Transverse colon (tissue), 4 donors: Measurements from ENCODE around the gene NLE1. TPM values are rescaled to one million over a fixed set of nuclear protein-coding genes. Genes with fewer than 3 reads are reported as not detected.

Source experiments
- DNase-seq: peaks from one replicate; pipeline ENCODE4 v3.0.0-alpha.2; 2019
- H3K27ac ChIP-seq, 4 donors: fragments of 200-600 bp; sonication (generic); 2 replicates each; pipeline ENCODE4 v1.5.1; 2016 to 2018; ENCODE audit warnings: inconsistent platforms in 4 of 4
- H3K27me3 ChIP-seq: fragments of 200-600 bp; sonication (generic); 2 replicates; pipeline ENCODE4 v1.5.1; 2017; ENCODE audit warnings: inconsistent platforms
- H3K36me3 ChIP-seq, 4 donors: fragments of 200-600 bp; sonication (generic); 2 replicates each; pipeline ENCODE4 v1.5.1; 2017 to 2019; ENCODE audit warnings: inconsistent platforms in 4 of 4
- H3K4me1 ChIP-seq, 4 donors: fragments of 200-600 bp; sonication (generic); 2 replicates each; pipeline ENCODE4 v1.5.1; 2017 to 2020; ENCODE audit warnings: inconsistent platforms in 4 of 4
- H3K4me3 ChIP-seq, 4 donors: fragments of 200-600 bp; sonication (generic); 1 replicate in 1 of 4; 2 replicates in 3 of 4; pipeline versions ENCODE4 v1.5.1 to v1.6.1; 2017 to 2019; ENCODE audit warnings: inconsistent platforms in 4 of 4
- H3K9me3 ChIP-seq, 2 donors: fragments of 200-600 bp; sonication (generic); 2 replicates each; pipeline ENCODE4 v1.5.1; 2017 to 2019; ENCODE audit warnings: inconsistent platforms in 2 of 2
- CTCF ChIP-seq, 5 experiments: fragments of 200-600 bp in 3 of 5; fragments of 450-650 bp in 2 of 5; sonication (generic) in 3 of 5; IDR thresholded peaks; 1 replicate in 2 of 5; 2 replicates in 3 of 5; pipeline ENCODE4 v1.5.1; 2016 to 2017; ENCODE audit warnings: antibody characterized with exemption in 5 of 5, inconsistent platforms in 3 of 5, mild to moderate bottlenecking in 2 of 5, moderate library complexity in 1 of 5
- EP300 ChIP-seq: sonication (generic); formaldehyde crosslinking; IDR thresholded peaks from one replicate; pipeline ENCODE4 v1.6.1; 2017; ENCODE audit warnings: antibody characterized with exemption, low read depth
- POLR2A ChIP-seq: fragments of 450-650 bp; IDR thresholded peaks from one replicate; pipeline ENCODE4 v1.6.1; 2016; ENCODE audit warnings: antibody characterized with exemption, mild to moderate bottlenecking, moderate library complexity
- POLR2AphosphoS5 ChIP-seq, 3 donors: sonication (generic); formaldehyde crosslinking; IDR thresholded peaks; one replicate each; pipeline ENCODE4 v1.6.1; 2016; ENCODE audit warnings: antibody characterized with exemption in 3 of 3
- WGBS, 2 donors: methylation state at CpG; one replicate each; pipeline ENCODE4 v1.1.5; 2018; ENCODE audit warnings: low coverage in 1 of 2; 5-methylcytosine and 5-hydroxymethylcytosine counted together
- in situ Hi-C, 4 donors: fragments of 200-750 bp; cut with MboI; loops; one replicate each; pipeline versions ENCODE4 v1.15.0 to v1.15.1; 2017; ENCODE audit warnings: low sequenced_read_pairs in 3 of 4, low pct_ligation_motif_present in 1 of 4, low pct_unique_long_range_greater_than_20kb in 1 of 4
- intact Hi-C: fragments of 100-400 bp; cut with DNase I; formaldehyde crosslinking; loops from one replicate; pipeline ENCODE4 v1.15.1; 2023; ENCODE audit warnings: low total_unique reads
- total RNA-seq, 4 donors: library from RNA; depleted of rRNA; stranded (reverse); fragments of >200 nt; gene quantifications; one replicate each; pipeline ENCODE4 v1.1.0, GENCODE V29; 2016

The NLE1 gene
- total RNA-seq, 4 donors from 2014 or later, result 4.0 to 13.2 (median 6.9) TPM

- in situ Hi-C loops, result loop anchor here in 1 of 4 donors (25.0 kb wide), 3 partner anchors 561 to 736 kb away; partner anchors contain the start of genes RASL10B and TMEM132E
- no peaks in the 10 kb centered on the region for H3K36me3 ChIP-seq
- H3K27me3 ChIP-seq, result peaks cover 4% of the 10 kb centered on the region
- no peaks in the 10 kb centered on the region for H3K9me3 ChIP-seq
- H3K4me3 ChIP-seq, result no peak overlapping the region
- H3K4me1 ChIP-seq, result no peaks in the 10 kb centered on the region
- TF ChIP-seq CTCF (IDR thresholded peaks at IDR 0.05) (no peak), POLR2AphosphoS5 (IDR thresholded peaks at IDR 0.05) (no peak), EP300 (no peak), POLR2A (no peak)
- intact Hi-C loops, result no loop called here
- H3K27ac ChIP-seq, result no peak overlapping the region
- 79 to 80% methylated on average over 1 to 9 of the region's 9 CpGs for WGBS, 2 donors
- no peak for DNase-seq
These were observed 6.0 kb upstream of the NLE1 start for GRCh38 chr17:35148144-35148543.

GRCh38 chr17:35147375-35147905 is 5.3 kb upstream of the NLE1 start, which contains the start of gene UNC45B:
Gene UNC45B (plus strand): TSS chr17:35147817. CDS start chr17:35148264, 447 bp downstream.
- peaks cover 0 to 1% (median under 1%) of the 10 kb centered on the region in 4 donors for H3K4me1 ChIP-seq
- 79% methylated on average over 4 of the region's 4 CpGs; no CpG with 5 or more reads in 1 of the 2 donors for WGBS, 2 donors
- no peak within 1 kb of the TSS for H3K27ac ChIP-seq
- intact Hi-C loops (no loop called here), in situ Hi-C loops (loop anchor here in 1 of 4 donors (25.0 kb wide), 3 partner anchors 560 to 735 kb away; partner anchors contain the start of genes RASL10B and TMEM132E)
- no peaks in the 10 kb centered on the region for H3K36me3 ChIP-seq
- DNase-seq, result no peak
- TF ChIP-seq POLR2AphosphoS5 (IDR thresholded peaks at IDR 0.05), result no peak
- no peak for TF ChIP-seq EP300
- TF ChIP-seq CTCF (IDR thresholded peaks at IDR 0.05), result no peak
- TF ChIP-seq POLR2A, result no peak
- no peak within 1 kb of the TSS for H3K4me3 ChIP-seq
- peaks cover 4% of the 10 kb centered on the region for H3K27me3 ChIP-seq
- H3K9me3 ChIP-seq, result no peaks in the 10 kb centered on the region

GRCh38 chr17:35146214-35146833 is 4.2 kb upstream of the NLE1 start:
- Histone ChIP-seq H3K27ac (no peak overlapping the region), H3K4me1 (peaks cover 0 to 8% (median 5%) of the 10 kb centered on the region in 4 donors), H3K4me3 (no peak overlapping the region), H3K36me3 (no peaks in the 10 kb centered on the region), H3K9me3 (no peaks in the 10 kb centered on the region), H3K27me3 (peaks cover 4% of the 10 kb centered on the region)
- DNase-seq, result no peak
- intact Hi-C loops (no loop called here), in situ Hi-C loops (loop anchor here in 1 of 4 donors (25.0 kb wide), 3 partner anchors 559 to 734 kb away; partner anchors contain the start of genes RASL10B and TMEM132E)
- TF ChIP-seq CTCF (IDR thresholded peaks at IDR 0.05) (no peak), POLR2AphosphoS5 (IDR thresholded peaks at IDR 0.05) (no peak), EP300 (no peak)
- WGBS, 2 donors, result 50 to 79% methylated on average over 2 to 4 of the region's 4 CpGs

GRCh38 chr17:35144840-35145239 is 2.7 kb upstream of the NLE1 start:
- H3K36me3 ChIP-seq, result no peaks in the 10 kb centered on the region
- no peak for DNase-seq
- TF ChIP-seq POLR2A (no peak), EP300 (no peak), POLR2AphosphoS5 (IDR thresholded peaks at IDR 0.05) (no peak), CTCF (IDR thresholded peaks at IDR 0.05) (no peak)
- H3K27me3 ChIP-seq, result peaks cover 4% of the 10 kb centered on the region
- in situ Hi-C loops (loop anchor here in 1 of 4 donors (25.0 kb wide), 3 partner anchors 558 to 733 kb away; partner anchors contain the start of genes RASL10B and TMEM132E), intact Hi-C loops (no loop called here)
- peaks cover 0 to 18% (median 13%) of the 10 kb centered on the region in 4 donors for H3K4me1 ChIP-seq
- 66 to 78% methylated on average over 3 to 4 of the region's 4 CpGs for WGBS, 2 donors
- H3K9me3 ChIP-seq, result no peaks in the 10 kb centered on the region
- H3K4me3 ChIP-seq, result no peak overlapping the region
- no peak overlapping the region for H3K27ac ChIP-seq
